GM18909 (cell line): ENCODE data around the gene DDX53.

ENCODE experiments used
- ATAC-seq: cut with Tn5 transposase; IDR thresholded peaks from one replicate; pipeline ENCODE4 v1.9.1; 2021; ENCODE audit warnings: mild to moderate bottlenecking; ENCODE audit not compliant: unreplicated experiment, poor library complexity

The DDX53 gene

GRCh38 chrX:23048806-23049573, 49.2 kb downstream of the DDX53 start:
- ATAC-seq, result no peak

GRCh38 chrX:23052324-23052723, 52.6 kb downstream of the DDX53 start:
- ATAC-seq, result no peak
